HG03520 (cell line): ENCODE data around the gene SH3RF3.

ENCODE experiments used
- ATAC-seq: cut with Tn5 transposase; IDR thresholded peaks from one replicate; pipeline ENCODE4 v1.9.1; 2021; ENCODE audit warnings: mild to moderate bottlenecking, moderate library complexity; ENCODE audit not compliant: unreplicated experiment

The SH3RF3 gene

DNA sequence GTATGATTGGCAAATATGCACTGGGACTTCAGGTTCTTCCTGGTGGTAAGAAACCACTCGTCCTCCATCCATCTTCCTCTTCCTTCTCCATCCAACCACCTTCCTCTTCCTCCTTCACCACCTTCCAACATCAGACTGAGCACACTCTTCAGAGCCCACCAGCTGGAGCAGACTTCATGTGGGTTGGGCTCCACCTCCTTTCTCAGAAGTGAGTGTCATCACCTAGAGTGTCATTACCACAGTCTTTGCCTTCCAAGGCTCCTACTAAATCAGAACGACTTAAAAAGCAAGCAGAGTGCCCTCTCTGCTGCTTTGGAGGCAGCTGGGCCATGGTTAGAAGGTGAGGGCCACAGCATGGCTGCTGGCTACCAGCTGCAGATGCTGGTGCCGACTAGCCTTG, 171.6 kb downstream of the SH3RF3 start:
- ATAC-seq = no peak

DNA sequence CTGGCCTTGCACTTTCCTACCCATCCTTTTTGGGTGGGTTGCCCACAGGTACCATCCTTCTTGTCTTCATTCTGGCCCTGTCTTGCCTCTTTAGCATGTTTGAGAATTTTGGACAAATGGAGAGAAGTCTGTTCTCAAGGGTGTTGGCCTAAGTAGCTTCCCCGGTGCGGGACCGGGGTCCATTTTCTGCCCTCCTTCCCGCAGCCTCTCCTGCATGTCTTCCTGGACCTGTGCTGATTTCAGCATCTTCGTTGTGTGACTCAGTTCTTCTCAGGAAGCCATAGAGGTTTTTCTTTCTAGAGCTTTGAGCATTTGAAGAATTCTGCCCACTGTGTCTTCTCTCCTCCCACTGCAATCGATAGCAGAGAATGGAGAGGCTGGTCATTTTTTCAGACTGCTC, 172.7 kb downstream of the SH3RF3 start:
- ATAC-seq = no peak

DNA sequence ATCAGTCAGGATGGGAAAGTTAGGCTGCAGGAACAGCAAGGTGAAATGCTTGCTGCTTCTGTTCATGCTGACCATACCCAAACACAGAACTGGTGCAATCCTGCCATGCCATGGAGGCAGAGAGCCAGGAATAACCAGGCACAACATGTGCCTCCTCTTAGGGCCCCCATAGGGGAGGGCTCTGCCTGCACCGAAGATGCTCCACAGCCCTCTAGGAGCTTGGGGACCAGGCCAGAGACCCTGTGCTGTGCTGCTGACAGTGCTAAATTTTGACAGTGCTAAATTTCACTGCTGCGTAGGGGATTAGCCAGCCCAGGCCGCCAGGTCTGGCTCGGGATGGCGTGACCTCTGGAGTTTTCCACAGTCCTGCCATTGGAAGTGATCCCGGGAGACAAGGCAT, 173.3 kb downstream of the SH3RF3 start:
- ATAC-seq = no peak

DNA sequence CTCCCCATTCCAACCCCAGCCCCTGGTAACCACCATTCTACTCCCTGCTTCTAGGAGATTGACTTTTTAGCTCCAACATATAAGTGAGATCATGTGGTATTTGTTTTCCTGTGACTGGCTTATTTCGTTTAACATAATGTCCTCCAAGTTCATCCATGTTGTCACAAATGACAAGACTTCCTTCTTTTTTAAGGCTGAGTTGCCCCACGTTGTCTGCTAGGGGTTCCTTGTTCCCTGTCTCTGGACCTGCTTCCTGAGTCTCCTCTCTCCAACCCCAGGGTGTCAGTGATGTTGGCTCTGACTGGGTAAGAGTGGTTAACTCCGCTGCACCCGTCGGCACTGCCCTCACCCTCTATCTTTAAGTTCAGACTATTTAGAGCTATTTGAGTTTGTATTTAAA, 175.2 kb downstream of the SH3RF3 start:
- ATAC-seq = no peak

DNA sequence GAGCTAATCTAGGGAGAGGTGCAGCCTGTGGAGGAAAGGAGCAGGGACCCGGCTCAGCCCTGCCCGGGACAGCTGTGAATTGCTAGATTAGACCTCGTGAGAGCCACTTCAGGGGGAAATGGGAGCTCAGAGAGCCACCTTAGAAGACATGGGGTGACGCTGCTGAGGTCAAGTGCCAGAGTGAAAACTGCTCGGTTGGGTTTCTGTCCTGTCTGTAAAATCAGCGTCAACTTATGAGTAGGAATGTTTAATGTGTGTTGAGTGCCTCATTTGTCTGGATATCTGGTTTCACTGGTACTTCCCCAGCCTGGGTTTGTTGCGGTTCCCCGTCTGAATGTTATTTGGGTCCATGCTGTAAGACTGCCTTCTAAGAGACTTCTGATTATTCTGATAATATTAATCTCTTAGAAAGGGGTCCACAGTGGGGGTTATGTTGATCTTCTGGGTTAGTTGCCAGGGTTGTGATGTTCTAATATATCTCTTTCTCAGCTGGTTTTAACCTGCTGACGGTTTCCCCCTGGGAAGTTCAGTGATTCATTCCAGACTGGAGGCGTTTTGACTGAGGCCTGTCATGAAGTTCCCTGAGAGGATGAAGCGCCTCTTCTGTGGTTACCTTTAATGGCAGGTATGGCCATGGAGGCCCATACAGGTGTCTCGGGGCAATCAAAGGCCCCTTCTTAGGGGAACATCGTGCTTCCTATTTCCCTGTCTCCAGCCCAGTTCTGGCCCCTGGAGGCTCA, 175.9 kb downstream of the SH3RF3 start:
- ATAC-seq = no peak

DNA sequence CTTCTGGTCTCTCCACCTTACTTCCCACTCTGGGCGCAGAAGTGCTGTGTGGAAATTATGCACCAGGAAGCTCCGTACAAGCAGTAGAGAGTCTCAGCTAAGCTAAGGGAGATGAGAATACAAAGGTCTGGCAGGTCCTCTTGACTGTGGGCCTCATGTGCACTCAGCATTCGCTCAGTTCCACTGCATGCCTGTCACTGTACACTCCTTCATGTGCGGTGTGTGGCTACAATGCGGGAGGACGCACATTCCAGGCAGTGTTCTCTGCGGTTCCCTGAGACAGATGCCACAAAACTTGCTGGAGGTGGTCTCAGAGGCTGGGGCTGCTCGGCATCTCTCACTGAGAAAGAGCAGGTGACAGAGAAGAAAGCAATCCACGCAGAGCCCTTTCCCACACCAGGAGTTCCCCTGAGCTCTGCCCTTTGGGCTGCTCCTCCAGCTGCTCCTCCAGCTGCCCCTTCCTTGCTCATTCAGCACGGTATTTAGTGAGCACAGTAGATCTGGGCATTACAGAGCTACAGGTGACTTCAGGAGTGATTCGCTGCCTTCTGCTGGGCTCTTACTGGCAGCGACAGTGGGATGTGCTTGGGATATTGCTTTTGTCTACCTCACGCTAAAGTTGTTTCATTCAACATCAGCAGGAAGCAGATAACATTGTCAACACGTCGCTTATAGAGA, 176.6 kb downstream of the SH3RF3 start:
- ATAC-seq = no peak

DNA sequence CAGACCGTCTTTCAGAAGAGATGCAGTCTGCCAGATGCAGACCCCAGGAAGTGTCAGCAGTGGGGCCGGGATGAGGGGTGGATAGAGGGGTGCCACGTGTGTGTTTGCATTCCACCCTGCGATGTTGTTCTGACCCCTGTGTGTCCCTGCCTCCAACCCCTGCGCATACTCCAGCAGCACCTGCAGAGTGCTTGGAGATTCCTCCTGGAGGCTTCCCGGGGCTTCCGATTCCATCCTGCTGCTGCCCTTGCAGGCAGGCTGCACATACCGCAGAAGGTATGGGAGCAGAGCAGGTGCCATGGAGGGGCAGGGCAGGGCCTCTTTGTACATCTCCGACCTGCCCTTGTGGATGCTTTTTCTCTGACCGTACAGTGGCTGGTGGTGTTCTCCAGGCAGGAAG, 177.2 kb downstream of the SH3RF3 start:
- ATAC-seq = no peak

DNA sequence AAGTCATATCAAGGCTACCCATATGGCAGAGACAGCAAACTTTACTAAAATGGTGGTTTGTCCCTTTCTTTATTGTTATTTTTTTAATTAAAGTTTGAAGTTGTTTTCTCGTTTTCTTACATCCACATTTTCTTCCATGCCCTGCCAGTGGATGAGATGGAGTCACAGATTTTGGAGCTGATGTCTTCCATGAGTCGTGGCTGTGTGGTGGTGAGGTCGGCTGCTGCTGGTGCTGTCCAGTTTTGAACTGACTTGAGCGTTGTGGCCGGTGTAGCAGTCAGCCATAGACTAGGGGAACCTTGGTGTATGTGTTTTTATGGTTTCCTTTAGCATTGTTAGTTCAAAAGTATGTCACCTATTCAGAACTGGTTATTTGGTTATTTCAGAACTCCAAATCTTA, 182.8 kb downstream of the SH3RF3 start:
- ATAC-seq = no peak

DNA sequence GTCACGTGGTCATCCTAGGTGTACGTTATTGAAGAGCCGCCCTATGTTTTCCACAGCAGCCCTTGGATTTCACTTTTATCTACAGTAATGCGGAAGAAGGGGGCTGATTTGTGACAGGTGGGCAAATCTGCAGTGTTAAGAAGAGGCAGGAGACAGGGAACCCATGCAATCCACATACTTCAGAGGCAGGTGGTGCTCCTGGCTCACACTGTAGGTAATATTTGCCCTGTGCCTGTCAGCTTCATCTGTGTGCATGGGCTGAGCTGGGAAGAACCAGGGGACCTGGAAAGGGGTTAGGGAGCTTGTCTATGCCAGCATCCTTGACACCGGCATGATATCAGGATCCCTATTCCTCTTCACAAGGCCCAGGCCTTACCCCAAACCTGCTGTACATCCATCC, 183.9 kb downstream of the SH3RF3 start:
- ATAC-seq = no peak

DNA sequence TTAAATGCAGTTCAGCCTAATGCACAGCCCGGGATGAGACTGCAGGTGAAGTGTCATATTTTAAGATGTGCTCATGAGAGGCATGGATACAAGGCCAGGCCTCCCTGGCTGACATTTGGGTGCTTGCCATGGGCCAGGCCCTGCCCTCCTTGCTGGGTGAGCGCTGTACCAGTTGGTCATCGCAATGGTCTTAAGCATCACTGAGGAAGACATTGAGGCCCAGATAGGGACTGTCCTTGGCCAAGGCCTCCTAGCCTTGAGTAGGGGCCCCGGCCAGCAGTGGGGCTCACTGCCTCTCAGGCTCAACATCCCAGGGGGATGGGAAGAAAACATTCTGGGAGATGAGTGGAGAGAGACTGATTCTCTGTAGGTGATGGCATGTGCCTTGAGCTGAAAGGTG, 184.3 kb downstream of the SH3RF3 start:
- no peak for ATAC-seq

DNA sequence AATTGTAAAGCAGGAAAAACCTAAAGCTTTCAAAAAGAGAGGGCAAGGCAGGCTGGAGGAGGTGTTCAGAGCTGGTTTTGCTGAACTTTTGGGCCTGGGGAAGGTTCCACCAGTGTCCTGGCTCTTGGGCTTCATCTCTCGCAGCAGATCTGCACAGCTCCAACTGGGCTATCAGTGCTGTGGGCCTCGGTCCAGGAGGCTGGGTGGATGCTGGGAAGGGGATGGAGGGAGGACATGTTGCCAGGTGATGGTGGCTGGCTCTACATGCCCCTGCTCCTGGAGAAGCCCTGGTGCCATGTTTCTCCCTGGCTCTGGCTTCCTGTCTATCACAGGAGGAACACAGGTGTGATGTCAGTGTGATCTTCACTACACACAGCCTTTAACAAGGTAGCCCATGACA, 187.1 kb downstream of the SH3RF3 start:
- ATAC-seq = no peak

DNA sequence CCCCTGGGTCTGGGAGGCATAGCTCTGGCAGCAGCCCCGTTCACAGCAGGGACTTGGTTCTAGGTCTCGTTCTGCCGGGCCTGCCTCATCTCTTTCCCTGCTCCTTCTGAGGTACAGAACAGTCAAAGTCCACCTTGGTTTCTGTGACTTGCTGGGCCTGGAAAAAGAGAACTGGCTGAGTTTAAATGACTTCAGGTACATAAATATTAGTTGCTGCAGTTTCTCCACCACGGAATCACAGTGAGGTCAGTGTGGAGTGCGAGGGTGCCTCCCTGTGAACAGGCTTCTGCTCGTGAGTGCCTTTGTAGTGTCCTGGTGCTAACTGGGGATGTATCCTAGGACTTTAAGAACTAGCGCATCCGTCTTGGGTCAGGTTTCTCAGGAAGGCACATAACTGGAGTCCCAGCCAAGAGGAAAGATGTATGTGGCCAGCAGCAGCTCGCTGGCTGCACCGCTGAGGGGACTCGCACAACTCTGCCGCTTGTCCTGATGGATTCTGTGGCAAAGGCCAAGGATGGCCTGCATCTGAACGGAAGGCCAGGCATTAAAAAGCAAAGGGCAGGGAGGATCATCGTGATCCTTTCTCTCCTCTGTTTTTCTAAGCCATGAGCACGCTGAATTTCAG, 188.6 kb downstream of the SH3RF3 start:
- no peak for ATAC-seq

DNA sequence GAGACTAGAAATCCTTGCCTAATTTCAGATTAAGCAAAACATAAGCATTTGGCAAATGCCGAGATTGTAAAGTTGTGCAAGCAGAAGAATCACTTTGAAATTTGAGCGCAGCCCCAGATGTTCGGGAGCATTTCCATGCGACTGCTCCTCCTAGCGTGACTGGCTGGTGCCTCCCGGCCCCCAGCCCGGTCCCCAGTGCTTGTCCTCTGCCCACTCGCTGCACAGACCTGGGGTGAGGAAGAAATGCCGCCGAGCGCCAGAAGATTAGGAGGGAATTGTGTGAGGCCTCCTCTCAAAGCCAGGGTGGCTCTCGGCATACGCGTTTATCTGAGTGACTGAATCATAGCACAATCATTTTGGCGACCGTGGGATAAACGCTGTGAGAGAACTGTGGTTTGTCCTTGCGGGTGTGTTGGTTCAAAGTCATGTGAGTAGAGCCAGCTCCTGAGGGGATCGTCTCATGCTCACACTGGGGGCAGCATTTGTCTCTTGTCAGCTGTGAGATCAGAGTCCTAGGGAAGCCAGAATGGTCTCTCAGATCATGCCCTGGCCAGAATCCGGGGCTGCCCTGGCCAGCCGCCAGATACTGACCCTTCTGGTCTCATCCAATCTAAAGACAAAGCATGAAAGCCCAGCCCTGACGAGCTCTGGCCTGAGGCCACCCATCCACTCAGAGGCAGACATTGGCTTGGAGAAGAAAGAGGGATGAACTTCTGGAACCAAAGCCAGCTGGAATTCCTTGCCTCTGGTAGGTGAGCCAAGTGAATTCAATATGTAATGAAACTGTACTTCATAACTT, 189.3 kb downstream of the SH3RF3 start:
- no peak for ATAC-seq

DNA sequence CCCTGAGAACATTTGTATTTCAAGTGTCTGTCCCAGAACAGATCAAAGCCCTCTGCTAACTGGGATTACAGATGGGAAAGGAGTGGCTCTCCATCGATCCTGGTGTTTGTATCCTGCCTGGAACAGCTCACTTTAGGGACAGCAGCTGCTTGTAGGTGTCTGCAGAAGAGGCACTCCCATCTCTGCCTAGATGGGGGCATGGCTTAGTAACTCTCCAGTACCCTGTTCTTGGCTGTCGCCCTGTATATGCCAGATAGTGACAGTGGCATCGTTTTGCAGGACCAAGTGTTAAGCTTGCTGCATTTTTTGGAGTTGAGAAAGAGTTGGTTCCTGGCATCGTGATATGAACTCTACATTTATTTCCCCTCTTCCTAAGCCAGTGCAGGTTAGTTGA, 189.9 kb downstream of the SH3RF3 start:
- no peak for ATAC-seq

DNA sequence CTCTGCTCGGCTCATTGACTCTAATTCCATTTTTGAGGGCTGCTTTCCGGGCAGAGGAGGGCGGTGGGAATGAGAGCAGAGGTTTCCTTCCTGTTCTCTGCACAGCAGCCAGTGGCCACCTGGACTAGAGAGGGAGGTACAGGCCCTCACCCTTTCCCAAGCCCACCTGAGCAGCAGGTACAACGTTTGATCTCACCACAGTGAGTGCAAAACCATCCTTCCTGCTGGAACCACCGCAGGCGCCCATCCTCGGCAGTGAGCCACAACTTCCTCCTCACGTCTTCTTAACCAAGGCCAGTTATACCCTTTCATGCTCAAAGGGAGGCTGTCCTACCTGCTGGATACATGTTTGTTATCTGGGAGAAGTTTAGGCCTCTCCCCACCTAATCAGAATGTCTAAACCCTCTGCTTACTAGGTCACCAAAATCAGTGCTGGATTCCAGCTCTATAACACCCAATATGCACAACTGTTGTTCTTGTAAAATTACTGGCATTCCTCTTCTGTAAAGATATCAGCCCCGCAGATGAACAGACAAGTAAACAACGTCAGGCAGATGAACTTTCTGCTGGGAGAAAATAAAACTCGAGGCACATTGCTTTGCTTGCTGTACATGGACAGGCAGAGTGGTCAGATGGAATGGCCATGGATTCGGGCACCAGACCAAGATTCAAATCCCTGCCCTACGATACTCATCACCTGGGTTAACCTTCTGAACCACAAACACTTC, 191.4 kb downstream of the SH3RF3 start:
- ATAC-seq = no peak

DNA sequence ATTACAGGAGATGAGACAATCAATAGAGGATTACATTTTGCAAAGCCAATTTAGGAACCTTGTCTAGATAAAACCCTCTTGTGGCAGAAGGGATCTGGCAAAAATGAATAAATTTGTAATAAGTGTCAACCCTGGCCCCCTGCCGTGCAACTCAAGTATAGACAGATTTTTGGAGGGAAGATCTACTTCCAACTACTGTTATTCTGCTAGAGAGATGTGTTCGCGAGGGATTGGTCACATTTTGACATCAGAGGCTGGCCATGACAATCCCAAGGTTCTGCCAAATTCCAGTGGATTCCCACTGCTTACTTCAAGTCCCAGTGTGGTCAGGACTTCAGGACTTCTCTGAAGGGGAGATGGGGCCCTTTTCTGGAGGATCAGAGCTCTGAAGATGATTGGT, 192.6 kb downstream of the SH3RF3 start:
- no peak for ATAC-seq

DNA sequence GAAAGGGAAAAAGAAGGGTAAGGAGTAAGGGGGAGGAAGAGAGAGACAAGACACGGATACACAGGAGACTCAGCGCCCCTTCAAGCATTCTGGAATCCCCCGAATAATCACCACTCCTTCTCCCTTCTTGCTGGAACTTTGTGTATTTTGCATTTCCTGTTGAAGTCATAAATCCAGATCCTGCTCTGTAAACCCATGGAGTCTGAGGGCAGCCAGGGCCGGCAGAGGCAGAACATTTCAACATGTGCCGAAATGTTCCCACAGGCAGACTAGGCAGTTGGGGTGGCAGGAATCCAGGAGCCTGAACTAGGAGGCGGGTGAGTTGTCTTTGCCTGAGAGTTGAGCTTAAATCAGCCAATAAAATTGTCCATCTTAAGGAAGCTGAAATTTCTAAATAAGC, 193.1 kb downstream of the SH3RF3 start:
- no peak for ATAC-seq

DNA sequence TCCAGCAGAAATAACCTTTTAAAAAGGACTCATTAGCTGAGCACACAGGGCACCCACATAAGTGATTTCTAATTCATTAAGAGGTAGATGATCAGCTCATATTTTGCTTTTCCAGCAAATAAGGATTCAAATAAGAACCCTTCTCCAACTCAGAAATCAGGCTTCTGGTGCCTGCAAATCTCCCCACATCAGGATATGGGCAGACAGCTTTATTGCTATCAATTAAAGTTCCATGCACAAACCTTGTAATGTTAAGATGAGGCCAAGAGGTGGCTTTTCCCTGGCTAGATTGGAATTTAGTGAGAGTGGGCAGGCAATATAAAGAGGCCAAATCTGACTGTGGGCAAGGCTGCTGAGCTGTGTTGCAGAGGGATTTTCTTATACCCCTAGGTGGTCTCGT, 193.6 kb downstream of the SH3RF3 start:
- no peak for ATAC-seq

DNA sequence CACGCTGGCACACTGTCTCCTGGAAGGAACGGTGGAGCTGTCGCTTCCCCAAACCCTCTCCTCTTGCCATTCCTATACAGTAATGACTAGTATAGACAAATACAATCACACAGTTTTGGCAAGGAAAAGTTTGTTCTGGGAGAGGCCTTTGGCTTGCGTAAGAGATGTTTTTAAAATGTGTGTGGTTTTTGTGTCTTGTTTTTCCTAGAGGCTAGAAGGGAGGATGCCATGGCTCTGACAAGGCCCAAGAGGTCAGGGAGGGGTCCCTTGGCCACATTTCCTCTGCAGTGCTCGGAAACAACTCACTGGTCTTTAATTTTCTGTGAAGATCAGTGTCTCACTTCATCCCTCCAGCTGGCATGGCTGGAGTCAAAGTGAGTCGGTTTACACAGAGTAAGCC, 195.9 kb downstream of the SH3RF3 start:
- no peak for ATAC-seq

DNA sequence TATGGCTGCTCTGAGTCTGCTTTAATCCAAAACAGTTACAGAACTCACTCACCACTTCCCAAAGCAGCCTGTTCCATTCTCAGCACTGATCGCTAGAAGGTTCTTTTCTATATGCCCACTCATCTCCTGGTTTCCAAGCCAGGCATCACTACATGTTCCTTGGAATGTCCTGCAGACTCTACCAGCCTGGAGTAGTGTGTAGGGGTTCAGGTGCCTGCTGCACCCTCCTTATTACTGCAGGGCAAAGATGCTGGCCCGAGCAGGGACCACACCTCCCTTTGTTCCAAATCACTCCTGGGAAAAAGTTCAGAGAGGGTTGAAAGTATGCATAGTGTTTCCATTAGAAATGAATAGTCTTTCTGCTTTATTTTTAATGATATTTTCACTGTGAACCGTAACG, 196.6 kb downstream of the SH3RF3 start:
- no peak for ATAC-seq

DNA sequence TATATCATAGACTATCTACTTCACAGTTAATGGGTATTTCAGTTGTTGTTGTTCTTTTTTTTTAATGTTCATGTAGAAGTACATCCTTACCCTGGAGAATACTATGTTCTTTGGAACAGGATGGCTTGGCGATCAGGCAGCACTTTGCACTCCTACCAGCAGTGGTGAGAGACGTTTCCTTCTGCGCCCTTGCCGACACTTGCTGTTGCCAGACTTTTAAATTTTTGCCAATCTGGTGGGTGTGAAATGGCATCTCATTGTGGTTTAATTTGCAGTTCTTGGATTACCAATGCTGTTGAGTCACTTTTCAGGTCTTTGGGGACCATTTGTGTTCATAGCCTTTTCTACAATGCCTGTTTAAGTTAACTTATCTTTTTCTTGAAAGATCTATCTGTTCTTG, 197.3 kb downstream of the SH3RF3 start:
- ATAC-seq = no peak
